ENCODE measurements around the gene MS4A6E.

The MS4A6E gene

DNA sequence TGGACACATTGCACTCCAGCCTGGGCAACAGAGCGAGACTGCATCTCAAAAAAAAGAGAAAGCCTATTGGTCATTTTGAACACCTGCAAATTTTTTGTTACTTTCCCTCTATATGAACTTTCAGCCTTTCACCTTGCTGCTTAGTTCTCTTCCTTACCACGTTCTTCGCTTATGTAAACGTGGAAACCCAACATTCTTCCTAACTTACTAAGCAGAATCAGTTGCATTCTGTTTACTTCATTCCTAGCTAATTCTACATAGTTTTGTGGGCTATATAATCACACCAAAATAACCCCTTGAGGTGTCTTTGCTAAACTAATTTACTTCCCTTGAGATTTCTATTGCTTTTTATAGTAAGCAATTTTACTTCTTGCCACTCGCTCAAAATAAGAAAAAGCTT, 23.4 kb upstream of the MS4A6E start:
- no peak overlapping the region for H3K27ac ChIP-seq
- TF ChIP-seq ZFX (IDR thresholded peaks at IDR 0.05; ENCODE audit: borderline replicate concordance), result no peak
- TF ChIP-seq CTCF (IDR thresholded peaks at IDR 0.05), result no peak

- no peak overlapping the region for H3K27ac ChIP-seq
- no peak for TF ChIP-seq CTCF (IDR thresholded peaks at IDR 0.05)
- no peak for TF ChIP-seq ZFX (IDR thresholded peaks at IDR 0.05; ENCODE audit: borderline replicate concordance)
These were observed 21.0 kb upstream of the MS4A6E start for GRCh38 chr11:60305906-60306619.

DNA sequence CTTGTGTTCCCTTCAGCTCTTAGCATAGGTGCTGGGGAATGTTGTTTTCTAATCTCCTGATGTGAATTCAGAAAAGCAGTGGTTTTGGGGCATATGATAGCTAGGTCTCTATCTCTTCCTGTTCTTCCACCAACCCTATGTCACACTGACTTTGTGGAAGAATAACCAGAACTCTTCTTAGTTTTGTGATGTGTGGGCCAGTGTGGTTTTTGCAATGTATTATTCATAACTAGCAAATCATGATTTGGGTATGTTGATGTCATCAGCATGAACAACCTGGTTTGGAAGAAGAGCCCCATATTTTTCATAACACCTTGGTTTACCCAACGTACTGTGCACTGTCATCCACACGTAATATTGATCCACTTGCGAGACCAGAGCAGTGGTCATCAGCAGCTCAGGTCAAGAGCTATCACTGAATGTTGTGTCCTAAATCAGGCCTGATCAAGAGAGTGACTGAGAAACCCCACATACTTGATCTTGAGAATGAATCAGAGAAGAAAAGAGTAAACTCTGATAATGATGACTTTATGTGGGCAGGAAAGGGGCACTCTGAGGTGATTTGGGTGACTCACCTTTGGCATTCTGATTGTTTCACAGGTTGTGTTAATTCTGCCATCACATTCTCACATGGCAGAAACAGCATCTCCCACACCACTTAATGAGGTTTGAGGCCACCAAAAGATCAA, 19.4 kb upstream of the MS4A6E start:
- no peak overlapping the region for H3K27ac ChIP-seq
- TF ChIP-seq CTCF (IDR thresholded peaks at IDR 0.05) (no peak), ZFX (IDR thresholded peaks at IDR 0.05; ENCODE audit: borderline replicate concordance) (no peak)

GRCh38 chr11:60310407-60310998, 16.6 kb upstream of the MS4A6E start:
- no peak for TF ChIP-seq CTCF (IDR thresholded peaks at IDR 0.05)
- TF ChIP-seq ZFX (IDR thresholded peaks at IDR 0.05; ENCODE audit: borderline replicate concordance), result no peak

DNA sequence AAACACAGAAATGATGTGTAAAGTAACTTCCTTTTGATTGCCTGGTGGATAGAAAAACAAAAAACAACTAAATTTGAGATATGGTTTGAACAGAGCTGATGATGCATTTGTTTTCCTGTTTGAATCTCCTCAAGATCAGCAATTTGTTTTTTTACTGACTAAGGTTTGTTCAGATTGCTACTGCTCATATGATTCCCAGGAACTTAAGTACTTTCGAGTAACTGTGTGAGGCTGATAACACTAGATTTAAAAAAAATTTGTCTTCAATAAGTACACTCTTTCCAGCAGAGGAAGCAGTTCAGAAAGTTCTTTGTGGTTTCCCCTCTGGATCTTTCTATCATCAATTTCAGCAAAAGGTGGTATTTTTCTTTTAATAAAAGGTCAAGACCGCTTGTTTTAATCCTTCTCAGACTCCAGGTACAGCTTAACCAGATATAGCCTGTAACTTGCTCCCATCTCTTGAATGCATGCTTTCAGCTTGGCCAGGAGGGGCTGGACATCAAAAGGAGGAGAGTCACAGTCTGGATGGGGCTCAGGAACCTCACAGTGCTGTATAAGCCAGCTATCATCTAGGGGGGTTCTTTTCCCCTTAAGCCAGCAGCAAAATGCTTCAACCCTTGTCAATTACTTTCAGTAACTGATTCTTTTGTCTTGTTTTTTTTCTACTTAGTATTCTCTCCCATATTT, 12.3 kb upstream of the MS4A6E start:
- TF ChIP-seq CTCF (IDR thresholded peaks at IDR 0.05), result no peak
- TF ChIP-seq ZFX (IDR thresholded peaks at IDR 0.05; ENCODE audit: borderline replicate concordance), result no peak
- no peak overlapping the region for H3K27ac ChIP-seq

More at GRCh38 chr11:60310407-60310998, 16.6 kb upstream of the MS4A6E start:
- H3K27ac ChIP-seq, result no peak overlapping the region

GRCh38 chr11:60315871-60316270, 11.2 kb upstream of the MS4A6E start:
- H3K27ac ChIP-seq, result no peak overlapping the region
- TF ChIP-seq ZFX (IDR thresholded peaks at IDR 0.05; ENCODE audit: borderline replicate concordance), result no peak
- TF ChIP-seq CTCF (IDR thresholded peaks at IDR 0.05), result no peak

Measured in 22Rv1 (cell line).